Stimulated activated CD8-positive, alpha-beta memory T cell treated with anti-CD3 and anti-CD28 coated beads, Interleukin-15, amount 100 ng/mL, for 4 hours (primary cell): ENCODE measurements around the gene TMED3.
"Not testable (repeated sequence)": the region's sequence is repeated elsewhere in the genome, so short reads cannot be mapped to it uniquely, and the experiment has no call there.

Source experiments
- DNase-seq, 2 donors: peaks; one replicate each; pipeline ENCODE4 v3.0.0-alpha.2; 2020; ENCODE audit warnings: low read depth in 2 of 2

The TMED3 gene

GRCh38 chr15:79316864-79317263 lies 6.0 kb downstream of the TMED3 start:
- DNase-seq = no peak

DNA sequence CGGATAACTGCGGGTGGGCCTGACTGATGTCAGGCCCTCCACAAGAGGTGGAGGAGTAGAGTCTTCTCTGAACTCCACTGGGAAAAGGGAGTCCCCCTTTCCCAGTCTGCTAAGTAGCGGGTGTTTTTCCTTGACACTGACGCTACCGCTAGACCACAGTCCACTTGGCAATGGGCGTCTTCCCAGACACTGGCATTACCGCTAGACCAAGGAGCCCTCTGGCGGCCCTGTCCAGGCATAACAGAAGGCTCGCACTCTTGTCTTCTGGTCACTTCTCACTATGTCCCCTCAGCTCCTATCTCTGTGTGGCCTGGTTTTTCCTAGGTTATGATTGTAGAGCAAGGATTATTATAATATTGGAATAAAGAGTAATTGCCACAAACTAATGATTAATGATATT lies 9.1 kb downstream of the TMED3 start:
- DNase-seq = not testable (repeated sequence)

DNA sequence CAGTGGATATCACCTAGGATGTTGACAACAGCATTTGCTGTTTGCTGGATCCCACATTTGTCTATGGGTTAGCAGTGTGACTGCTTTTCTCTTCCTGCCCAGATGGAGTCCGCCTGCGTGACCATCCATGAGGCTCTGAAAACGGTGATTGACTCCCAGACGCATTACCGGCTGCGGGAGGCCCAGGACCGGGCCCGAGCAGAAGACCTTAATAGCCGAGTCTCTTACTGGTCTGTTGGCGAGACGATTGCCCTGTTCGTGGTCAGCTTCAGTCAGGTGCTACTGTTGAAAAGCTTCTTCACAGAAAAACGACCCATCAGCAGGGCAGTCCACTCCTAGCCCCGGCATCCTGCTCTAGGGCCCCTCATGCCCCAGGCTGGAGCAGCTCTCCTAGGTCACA lies 11.0 kb downstream of the TMED3 start:
- DNase-seq = no peak

GRCh38 chr15:79322306-79322705 lies 11.4 kb downstream of the TMED3 start:
- no peak for DNase-seq

DNA sequence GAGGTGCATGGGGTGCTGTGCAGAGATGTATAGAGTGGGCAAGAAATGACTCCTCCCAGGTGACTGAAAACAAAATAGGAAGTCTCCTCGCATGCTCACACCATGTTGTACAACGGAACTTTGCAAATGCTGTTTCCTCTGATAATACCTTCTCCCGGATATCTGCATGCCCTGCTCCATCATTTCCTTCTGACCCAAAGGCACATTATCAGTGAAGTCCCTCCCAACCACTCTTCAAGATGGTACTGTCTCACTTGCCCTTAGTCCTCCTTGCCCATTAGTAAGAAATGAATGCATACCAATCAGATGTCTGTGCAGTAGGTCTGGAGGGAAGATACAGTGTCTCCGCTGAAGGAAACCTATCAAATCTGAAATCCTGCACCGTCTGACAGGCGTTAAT lies 12.0 kb downstream of the TMED3 start:
- DNase-seq = no peak

- no peak for DNase-seq
These were observed 18.3 kb downstream of the TMED3 start for GRCh38 chr15:79329171-79329611.

DNA sequence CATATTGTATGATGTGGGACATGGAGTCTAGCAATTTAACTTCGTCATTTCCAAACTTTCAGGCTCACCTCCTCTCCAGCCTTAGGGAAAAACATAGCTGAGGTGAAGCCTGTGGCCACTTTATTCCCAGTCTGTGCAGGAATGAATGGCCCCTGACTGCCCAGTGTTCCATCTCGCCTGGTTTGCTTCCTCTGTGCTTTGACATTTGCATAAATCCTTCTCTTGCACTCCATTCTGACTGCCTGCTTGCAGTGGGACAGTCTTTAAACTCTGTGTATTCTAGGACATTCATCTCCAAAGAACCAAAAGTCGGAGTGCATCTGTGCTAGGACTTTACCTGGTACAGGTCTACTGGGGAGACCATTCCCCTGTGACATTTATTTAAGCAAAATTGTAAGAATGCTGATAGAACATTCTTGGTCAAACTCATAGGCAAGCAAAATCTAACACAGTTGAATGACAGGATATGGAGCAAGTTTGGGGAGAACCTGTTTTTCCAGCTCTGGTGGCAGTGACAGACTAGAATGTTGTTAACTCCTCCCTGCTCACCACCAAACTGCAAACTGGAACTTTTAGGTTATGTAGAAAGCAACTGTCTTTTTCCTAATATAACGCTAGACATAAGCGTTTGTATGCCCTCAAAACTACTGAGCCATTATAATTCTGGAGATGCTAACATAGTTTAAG lies 22.1 kb downstream of the TMED3 start:
- no peak for DNase-seq

- DNase-seq = no peak
These were observed 26.7 kb downstream of the TMED3 start for GRCh38 chr15:79337591-79337990.

GRCh38 chr15:79339588-79340314 lies 28.8 kb downstream of the TMED3 start:
- DNase-seq = no peak

- no peak for DNase-seq
These were observed 29.3 kb downstream of the TMED3 start for GRCh38 chr15:79340315-79340602.

DNA sequence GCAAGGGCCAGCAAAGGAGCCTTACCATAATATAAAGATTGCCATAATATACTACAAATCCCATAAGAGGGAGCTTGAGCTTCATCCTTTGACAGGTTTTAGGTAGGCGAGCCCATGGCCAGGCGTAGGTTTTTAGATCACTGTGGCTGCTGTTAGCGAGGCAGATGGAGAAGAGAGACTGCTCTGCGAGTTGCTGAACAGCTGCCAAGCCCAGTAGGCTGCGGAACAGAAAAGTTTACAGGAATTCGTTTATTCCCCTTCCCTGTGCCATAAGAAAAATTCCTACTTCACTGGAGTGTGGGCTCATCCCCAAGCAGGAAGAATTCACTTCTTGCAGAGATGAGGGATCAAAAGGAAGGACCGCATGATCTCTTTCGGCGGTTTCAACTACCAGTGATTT lies 30.5 kb downstream of the TMED3 start:
- DNase-seq = no peak

DNA sequence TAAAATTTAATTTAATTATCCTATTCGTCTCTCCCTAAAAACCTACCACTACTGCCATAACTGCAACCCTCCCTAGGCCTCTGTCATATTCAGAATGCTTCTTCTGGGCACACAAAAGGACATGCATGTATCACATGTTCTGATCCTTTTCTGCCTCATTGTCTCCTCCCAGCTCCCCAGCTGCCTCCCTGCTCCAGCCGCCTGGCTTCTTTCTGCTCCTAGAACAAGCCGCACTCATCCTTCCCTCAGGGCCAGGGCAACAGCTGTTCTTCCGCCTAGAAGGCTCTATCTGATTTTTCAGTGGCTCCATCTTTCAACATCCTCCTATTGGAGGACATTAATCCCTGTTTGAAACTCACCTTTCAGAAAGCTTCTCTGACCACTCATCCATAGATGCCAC lies 38.6 kb downstream of the TMED3 start:
- no peak for DNase-seq

GRCh38 chr15:79352206-79352605 lies 41.3 kb downstream of the TMED3 start:
- DNase-seq = no peak

GRCh38 chr15:79357566-79357965 lies 46.7 kb downstream of the TMED3 start:
- DNase-seq = no peak

DNA sequence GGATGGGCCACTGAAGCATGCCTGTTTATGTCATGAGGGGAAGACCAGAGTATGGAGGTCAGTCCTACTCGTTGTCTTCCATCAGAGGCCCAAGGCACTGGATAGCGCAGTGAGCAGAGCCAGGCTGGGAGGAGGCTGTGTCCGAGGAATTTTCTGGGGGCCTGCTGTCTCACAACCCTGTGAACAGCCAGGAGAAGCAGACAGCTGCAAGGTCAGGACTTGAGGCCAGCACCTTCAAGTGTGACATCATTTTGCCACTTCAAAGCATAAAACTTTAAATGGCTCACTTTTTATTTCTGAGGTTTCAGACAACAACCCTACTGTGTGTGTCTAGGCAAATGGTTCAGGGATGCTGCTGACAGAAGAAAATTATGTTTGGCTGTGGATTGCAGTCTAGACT lies 47.2 kb downstream of the TMED3 start:
- no peak for DNase-seq

DNA sequence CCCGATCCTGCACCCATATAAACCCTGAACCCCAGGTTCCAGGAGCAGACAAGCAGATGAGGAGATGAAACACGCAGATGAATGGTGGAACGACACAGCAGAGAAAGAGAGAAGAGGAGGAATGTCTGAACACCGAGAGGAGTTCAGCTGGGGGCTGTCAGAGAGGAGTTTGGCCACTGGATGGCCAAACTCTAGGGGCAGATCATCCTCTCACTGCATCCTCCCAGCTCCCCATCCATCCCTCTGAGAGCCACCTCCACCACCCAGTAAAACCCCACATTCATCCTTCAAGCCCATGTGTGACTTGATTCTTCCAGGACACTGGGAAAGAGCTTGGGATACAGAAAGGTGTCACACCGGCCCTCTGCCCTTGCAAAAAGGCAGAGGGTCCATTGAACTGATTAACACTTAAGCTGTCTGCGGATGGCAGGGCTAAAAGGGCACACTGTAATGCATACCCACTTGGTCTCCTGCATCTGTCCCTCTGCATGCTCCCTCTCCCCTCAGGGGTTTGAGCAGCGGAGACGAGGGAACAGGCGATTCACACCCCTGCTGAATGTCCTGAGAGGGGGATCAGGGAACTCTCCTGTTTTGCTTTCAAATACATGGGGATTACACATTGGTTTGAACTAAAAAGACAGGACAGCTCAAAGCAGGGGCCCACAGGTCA lies 53.8 kb downstream of the TMED3 start:
- DNase-seq = no peak

DNA sequence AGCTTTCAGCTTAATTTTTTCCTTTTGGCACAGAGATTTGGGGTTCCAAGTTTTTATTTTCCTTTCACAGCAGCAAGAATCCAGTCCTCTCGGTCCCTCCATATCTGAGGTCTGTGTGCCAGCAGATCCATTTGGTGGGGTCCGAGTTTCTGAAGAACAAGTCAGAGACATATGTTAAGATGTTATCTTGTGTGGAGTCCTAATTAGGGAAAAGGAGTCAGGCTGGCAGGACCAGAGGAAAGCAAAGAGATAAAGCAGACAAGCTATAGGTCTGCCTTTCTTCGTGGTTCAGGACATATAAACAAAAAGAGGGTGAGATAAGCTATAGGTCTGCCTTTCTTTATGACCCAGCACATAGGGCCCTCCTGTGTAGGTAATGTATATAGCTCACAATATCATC lies 54.9 kb downstream of the TMED3 start:
- DNase-seq = no peak

- no peak for DNase-seq
These were observed 55.8 kb downstream of the TMED3 start for GRCh38 chr15:79366691-79367090.

DNA sequence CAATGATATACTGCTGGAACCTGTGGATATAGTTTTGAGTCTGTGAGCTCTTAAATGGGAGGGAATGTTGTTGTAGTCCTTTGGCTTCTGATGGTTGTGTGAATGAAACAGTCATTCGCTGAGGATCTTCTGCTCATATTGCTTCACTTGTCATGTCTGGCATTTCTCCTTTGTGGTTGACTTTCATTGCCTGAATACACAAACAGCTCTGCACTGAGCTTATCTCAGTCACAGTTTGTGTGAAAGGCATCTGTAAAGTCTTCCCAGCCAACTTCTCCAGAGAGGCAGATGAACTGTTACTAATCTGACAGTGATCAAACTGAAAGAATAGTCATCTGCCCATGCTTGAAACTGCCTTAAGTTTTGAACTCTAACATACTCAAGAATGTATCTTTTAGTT lies 59.8 kb downstream of the TMED3 start:
- no peak for DNase-seq

- no peak for DNase-seq
These were observed 60.7 kb downstream of the TMED3 start for GRCh38 chr15:79371591-79371990.

GRCh38 chr15:79372428-79372827 lies 61.5 kb downstream of the TMED3 start:
- no peak for DNase-seq
